Fibroblast of lung (primary cell): ENCODE data around the gene NDUFV2. TPM values are rescaled to one million over a fixed set of nuclear protein-coding genes. Genes with fewer than 3 reads are reported as not detected.
"Not testable (repeated sequence)": the region's sequence is repeated elsewhere in the genome, so short reads cannot be mapped to it uniquely, and the experiment has no call there.

Experiments used
- DNase-seq, 2 donors: peaks; one replicate each; pipeline versions ENCODE4 v3.0.0 to v3.0.0-alpha.2; 2010; ENCODE audit warnings: low read depth in 2 of 2
- H2AFZ ChIP-seq: 2 replicates; pipeline ENCODE4 v1.5.1; 2012; ENCODE audit warnings: low read length, control low read depth, inconsistent platforms
- H3K27ac ChIP-seq: 2 replicates; pipeline ENCODE4 v1.5.1; 2011; ENCODE audit warnings: low read length, control low read depth; ENCODE audit not compliant: insufficient read depth
- H3K27me3 ChIP-seq: 2 replicates; pipeline ENCODE4 v1.5.1; 2011; ENCODE audit warnings: mild to moderate bottlenecking, low read length; ENCODE audit not compliant: control insufficient read depth, insufficient read depth
- H3K36me3 ChIP-seq: 2 replicates; pipeline ENCODE4 v1.5.1; 2011; ENCODE audit warnings: low read length; ENCODE audit not compliant: control insufficient read depth, insufficient read depth
- H3K4me1 ChIP-seq: 2 replicates; pipeline ENCODE4 v1.5.1; 2011; ENCODE audit warnings: low read length; ENCODE audit not compliant: control insufficient read depth, insufficient read depth; ENCODE audit errors: extremely low read depth
- H3K4me2 ChIP-seq: 2 replicates; pipeline ENCODE4 v1.5.1; 2011; ENCODE audit warnings: low read length, control low read depth; ENCODE audit not compliant: insufficient read depth; ENCODE audit errors: extremely low read depth
- H3K4me3 ChIP-seq, 4 experiments: fragments of 200-600 bp in 1 of 4; sonication (generic) in 1 of 4; replicated peaks in 1 of 4; 2 replicates each; pipeline ENCODE4 v1.5.1; 2011 to 2016; ENCODE audit warnings: low read length in 4 of 4, low read depth in 3 of 4, mild to moderate bottlenecking in 3 of 4, control low read depth in 2 of 4, inconsistent platforms in 1 of 4, mixed read lengths in 1 of 4; ENCODE audit not compliant: insufficient read depth in 1 of 4; ENCODE audit errors: control extremely low read depth in 1 of 4
- H3K79me2 ChIP-seq: 2 replicates; pipeline ENCODE4 v1.5.1; 2012; ENCODE audit warnings: mild to moderate bottlenecking, low read length, inconsistent platforms; ENCODE audit not compliant: control insufficient read depth, insufficient read depth
- H3K9ac ChIP-seq: 2 replicates; pipeline ENCODE4 v1.5.1; 2011; ENCODE audit warnings: mild to moderate bottlenecking, low read length, control low read depth; ENCODE audit not compliant: insufficient read depth
- H3K9me3 ChIP-seq: 2 replicates; pipeline ENCODE4 v1.5.1; 2012; ENCODE audit warnings: low read depth, low read length; ENCODE audit not compliant: control insufficient read depth, insufficient read depth
- H4K20me1 ChIP-seq: 2 replicates; pipeline ENCODE4 v1.5.1; 2011; ENCODE audit warnings: low read length; ENCODE audit not compliant: control insufficient read depth, insufficient read depth; ENCODE audit errors: extremely low read depth
- EZH2 ChIP-seq: IDR thresholded peaks from 2 replicates; pipeline ENCODE4 v1.5.1; 2012; ENCODE audit warnings: low read length, control low read depth, mild to moderate bottlenecking; ENCODE audit errors: missing control alignments
- polyA plus RNA-seq, 2 donors: library from polyadenylated mRNA; depleted of rRNA in 1 of 2; stranded (reverse) in 1 of 2; unstranded in 1 of 2; fragments of >200 nt; gene quantifications; 2 replicates each; pipeline ENCODE4 v1.2.1, GENCODE V29; 2011 to 2012; ENCODE audit warnings: missing spikeins in 1 of 2
- total RNA-seq: library from RNA; depleted of rRNA; stranded (reverse); fragments of >200 nt; gene quantifications from 2 replicates; pipeline ENCODE4 v1.2.1, GENCODE V29; 2014
- TF ChIP-seq, protein P1 (sequence below), 2 donors: IDR thresholded peaks in 1 of 2; conservative IDR thresholded peaks in 1 of 2; 1 replicate in 1 of 2; 2 replicates in 1 of 2; pipeline ENCODE4 v1.5.1; 2011 to 2012; ENCODE audit warnings: low read length in 2 of 2, control low read depth in 1 of 2, inconsistent platforms in 1 of 2, low read depth in 1 of 2, mild to moderate bottlenecking in 1 of 2

The NDUFV2 gene
- total and polyA plus RNA-seq, 2 donors (not counting 1 experiment from before 2014, with no cell fraction given) = 97.3 to 133 TPM

DNA sequence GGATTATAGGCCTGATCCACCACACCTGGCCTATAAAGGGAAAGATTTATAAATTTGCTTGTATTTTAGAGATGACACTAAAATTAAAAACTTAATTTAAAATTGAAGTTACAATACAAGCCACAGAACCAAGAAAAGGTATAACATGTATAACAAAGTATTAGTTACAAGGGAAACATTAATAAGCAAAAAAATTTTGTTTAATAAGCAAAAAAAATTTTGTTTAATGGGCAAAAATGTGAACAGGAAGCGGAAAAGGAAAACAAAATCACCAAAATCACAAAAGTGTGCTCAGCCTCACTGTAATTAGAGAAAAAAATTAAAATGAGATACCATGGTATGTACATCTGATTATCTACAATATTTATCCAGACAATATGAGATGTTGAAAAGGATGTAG lies 15.9 kb upstream of the NDUFV2 start:
- no peaks in the 10 kb centered on the region for H3K79me2 ChIP-seq
- H3K27me3 ChIP-seq = no peaks in the 10 kb centered on the region
- no peaks in the 10 kb centered on the region for H4K20me1 ChIP-seq
- H2AFZ ChIP-seq = no peak overlapping the region
- no peak overlapping the region for H3K27ac ChIP-seq
- H3K9me3 ChIP-seq = no peaks in the 10 kb centered on the region
- no peaks in the 10 kb centered on the region for H3K36me3 ChIP-seq
- no peak overlapping the region for H3K4me2 ChIP-seq
- no peak overlapping the region for H3K9ac ChIP-seq
- no peak overlapping the region for H3K4me3 ChIP-seq
- H3K4me1 ChIP-seq = no peaks in the 10 kb centered on the region
- no peak for DNase-seq
- TF ChIP-seq, protein P1, sequence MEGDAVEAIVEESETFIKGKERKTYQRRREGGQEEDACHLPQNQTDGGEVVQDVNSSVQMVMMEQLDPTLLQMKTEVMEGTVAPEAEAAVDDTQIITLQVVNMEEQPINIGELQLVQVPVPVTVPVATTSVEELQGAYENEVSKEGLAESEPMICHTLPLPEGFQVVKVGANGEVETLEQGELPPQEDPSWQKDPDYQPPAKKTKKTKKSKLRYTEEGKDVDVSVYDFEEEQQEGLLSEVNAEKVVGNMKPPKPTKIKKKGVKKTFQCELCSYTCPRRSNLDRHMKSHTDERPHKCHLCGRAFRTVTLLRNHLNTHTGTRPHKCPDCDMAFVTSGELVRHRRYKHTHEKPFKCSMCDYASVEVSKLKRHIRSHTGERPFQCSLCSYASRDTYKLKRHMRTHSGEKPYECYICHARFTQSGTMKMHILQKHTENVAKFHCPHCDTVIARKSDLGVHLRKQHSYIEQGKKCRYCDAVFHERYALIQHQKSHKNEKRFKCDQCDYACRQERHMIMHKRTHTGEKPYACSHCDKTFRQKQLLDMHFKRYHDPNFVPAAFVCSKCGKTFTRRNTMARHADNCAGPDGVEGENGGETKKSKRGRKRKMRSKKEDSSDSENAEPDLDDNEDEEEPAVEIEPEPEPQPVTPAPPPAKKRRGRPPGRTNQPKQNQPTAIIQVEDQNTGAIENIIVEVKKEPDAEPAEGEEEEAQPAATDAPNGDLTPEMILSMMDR (conservative IDR thresholded peaks at IDR 0.05 in 1 of 2, IDR thresholded peaks at IDR 0.05 in 1 of 2; ENCODE audit: low read depth in 1 of 2, low read length in 2 of 2) = no peak
- no peak for TF ChIP-seq EZH2

DNA sequence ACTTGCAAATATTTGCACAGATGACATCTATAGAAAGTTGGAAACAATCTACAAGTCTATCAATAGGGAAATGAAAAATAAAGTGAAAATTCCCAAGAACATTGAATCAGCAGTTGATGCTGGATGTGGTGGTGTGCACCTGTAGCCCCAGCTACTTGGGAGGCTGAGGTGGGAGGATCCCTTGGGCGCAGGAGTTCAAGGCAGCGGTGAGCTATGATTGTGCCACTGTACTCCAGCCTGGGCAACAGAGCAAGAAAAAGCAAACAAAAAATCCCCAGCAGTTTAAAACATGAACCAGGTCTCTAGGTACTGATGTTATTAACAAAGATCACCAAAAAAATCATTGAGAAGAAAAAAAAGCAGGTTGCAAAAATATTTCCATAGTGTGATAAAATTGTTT lies 15.4 kb upstream of the NDUFV2 start:
- Histone ChIP-seq H4K20me1 (no peaks in the 10 kb centered on the region), H3K9ac (no peak overlapping the region), H3K4me2 (no peak overlapping the region), H2AFZ (no peak overlapping the region), H3K27me3 (no peaks in the 10 kb centered on the region), H3K27ac (no peak overlapping the region), H3K4me1 (no peaks in the 10 kb centered on the region), H3K36me3 (no peaks in the 10 kb centered on the region), H3K4me3 (no peak overlapping the region), H3K9me3 (no peaks in the 10 kb centered on the region), H3K79me2 (no peaks in the 10 kb centered on the region)
- TF ChIP-seq, protein P1 (conservative IDR thresholded peaks at IDR 0.05 in 1 of 2, IDR thresholded peaks at IDR 0.05 in 1 of 2; ENCODE audit: low read depth in 1 of 2, low read length in 2 of 2) = no peak
- TF ChIP-seq EZH2 = no peak
- no peak for DNase-seq

DNA sequence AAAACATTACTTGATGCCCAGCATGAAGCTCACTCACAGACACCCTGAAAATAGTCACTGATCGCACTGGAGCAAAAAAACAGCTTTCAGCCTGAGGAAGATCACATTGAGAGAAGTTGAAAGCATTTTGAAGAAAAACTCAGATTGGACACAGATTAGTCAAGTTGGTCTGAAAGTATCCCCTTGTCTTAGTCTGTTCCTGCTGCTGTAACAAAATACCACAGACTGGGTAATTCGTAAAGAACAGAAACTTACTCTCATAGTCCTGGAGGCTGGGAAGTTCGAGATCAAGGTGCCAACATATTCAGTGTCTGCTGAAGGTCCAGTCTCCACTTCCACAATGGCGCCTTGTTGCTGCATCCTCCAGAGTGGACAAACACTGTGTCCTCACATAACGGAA lies 14.2 kb upstream of the NDUFV2 start:
- Histone ChIP-seq H4K20me1 (no peaks in the 10 kb centered on the region), H3K4me2 (no peak overlapping the region), H3K36me3 (no peaks in the 10 kb centered on the region), H3K27me3 (no peaks in the 10 kb centered on the region), H3K79me2 (no peaks in the 10 kb centered on the region), H3K4me3 (no peak overlapping the region), H3K9ac (no peak overlapping the region), H3K9me3 (no peaks in the 10 kb centered on the region), H3K4me1 (no peaks in the 10 kb centered on the region), H2AFZ (no peak overlapping the region), H3K27ac (no peak overlapping the region)
- no peak for DNase-seq
- TF ChIP-seq EZH2 = no peak
- TF ChIP-seq, protein P1 (conservative IDR thresholded peaks at IDR 0.05 in 1 of 2, IDR thresholded peaks at IDR 0.05 in 1 of 2; ENCODE audit: low read depth in 1 of 2, low read length in 2 of 2) = no peak

DNA sequence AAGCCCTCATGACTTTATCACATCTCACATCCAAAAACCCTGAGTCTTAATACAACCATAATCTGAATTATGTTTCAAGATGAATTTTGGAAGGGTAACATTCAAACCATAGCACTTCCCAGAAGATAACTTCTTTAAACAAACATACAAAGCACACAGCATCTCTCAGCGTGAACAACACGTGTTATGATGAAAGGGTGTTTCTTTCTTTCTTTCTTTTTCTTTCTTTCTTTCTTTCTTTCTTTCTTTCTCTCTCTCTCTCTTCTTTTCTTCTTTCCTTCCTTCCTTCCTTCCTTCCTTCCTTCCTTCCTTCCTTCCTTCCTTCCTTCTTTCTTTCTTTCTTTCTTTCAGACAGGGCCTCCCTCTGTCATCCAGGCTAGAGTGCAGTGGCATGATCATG lies 13.8 kb upstream of the NDUFV2 start:
- not testable (repeated sequence) for H3K4me1 ChIP-seq, H3K27ac ChIP-seq, H3K9me3 ChIP-seq, H3K4me3 ChIP-seq, DNase-seq, H3K27me3 ChIP-seq, H3K9ac ChIP-seq, H2AFZ ChIP-seq, H3K4me2 ChIP-seq, H3K79me2 ChIP-seq, H4K20me1 ChIP-seq, H3K36me3 ChIP-seq
